Activated CD8-positive, alpha-beta memory T cell treated with anti-CD3 and anti-CD28 coated beads for 36 hours (primary cell): ENCODE measurements around the gene HGFAC. TPM values are rescaled to one million over a fixed set of nuclear protein-coding genes. Genes with fewer than 3 reads are reported as not detected.

Experiments used
- CTCF ChIA-PET: fragments of 350-600 bp; sonication (Branson Sonifier 250); formaldehyde crosslinking; loops from one replicate; lab custom pipeline; 2021; ENCODE audit warnings: antibody characterized with exemption; lab: Charles Lee
- POLR2A ChIA-PET: fragments of 350-600 bp; sonication (Branson Sonifier 250); formaldehyde crosslinking; loops from one replicate; lab custom pipeline; 2021; ENCODE audit warnings: antibody characterized with exemption; lab: Charles Lee
- total RNA-seq, 2 experiments: library from RNA; stranded (reverse); gene quantifications; one replicate each; pipeline ENCODE4 v1.2.3, GENCODE V29; 2021

HGFAC gene
- total RNA-seq, 2 experiments from 2014 or later = not detected

DNA sequence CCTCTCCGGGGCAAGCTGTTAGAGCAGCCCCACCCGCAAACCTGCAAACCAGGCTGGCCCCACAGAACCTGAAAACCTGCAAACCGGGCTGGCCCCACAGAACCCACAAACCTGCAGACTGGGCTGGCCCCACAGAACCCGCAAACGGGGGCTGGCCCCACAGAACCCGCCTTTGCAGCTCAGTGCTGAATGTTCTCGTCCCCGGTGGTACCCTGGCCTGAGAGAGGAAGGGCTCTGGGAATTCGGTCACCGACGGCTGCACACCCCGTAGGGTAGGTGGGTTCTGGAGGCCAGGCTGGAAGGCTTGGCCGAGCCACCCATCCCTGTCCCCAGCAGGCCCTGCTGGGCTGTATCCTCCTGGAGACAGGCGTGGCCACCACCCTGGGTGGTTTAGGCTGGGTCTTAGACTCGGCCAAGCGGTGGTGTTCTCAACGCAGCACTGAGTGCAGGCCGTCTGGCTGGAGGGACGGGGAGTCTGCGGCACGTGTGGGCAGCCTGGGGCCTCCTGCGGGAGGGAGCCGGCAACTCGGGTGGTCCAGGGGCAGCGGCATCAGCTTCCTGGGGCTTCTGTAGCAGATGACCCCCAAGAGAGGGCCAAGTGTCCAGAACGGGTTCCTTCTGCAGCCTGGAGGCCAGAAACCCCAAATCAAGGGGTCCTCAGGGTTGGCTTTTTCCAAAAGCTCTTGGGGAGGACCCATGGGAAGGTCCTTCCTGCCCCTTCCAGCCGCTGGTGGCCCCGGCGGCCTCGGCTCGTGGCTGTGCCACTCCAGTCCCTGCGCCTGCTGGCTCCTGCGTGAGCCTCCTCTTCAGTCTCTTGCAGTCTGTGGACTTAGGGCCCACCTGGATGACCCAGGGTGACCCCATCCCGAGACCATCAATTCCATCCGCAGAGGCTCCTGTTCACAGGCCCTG lies 36.9 kb downstream of the HGFAC start:
- POLR2A ChIA-PET = no interaction called here
- CTCF ChIA-PET = interaction anchor here (0.6 kb wide), 1 partner anchor 402 kb away, joined by 6 read pairs; no protein-coding TSS in a partner anchor

- ChIA-PET POLR2A (no interaction called here), CTCF (interaction anchor here (1.3 to 2.1 kb wide), 3 partner anchors 7 to 399 kb away, joined by 3 to 5 read pairs (median 5); no protein-coding TSS in a partner anchor)
Observed at GRCh38 chr4:3479358-3480101, 37.8 kb downstream of the HGFAC start.

GRCh38 chr4:3480528-3481112 lies 38.9 kb downstream of the HGFAC start:
- ChIA-PET CTCF (interaction anchor here (0.5 to 2.1 kb wide), 8 partner anchors 8 to 398 kb away, joined by 3 to 7 read pairs (median 4); no protein-coding TSS in a partner anchor), POLR2A (no interaction called here)

- ChIA-PET POLR2A (no interaction called here), CTCF (interaction anchor here (0.5 to 2.1 kb wide), 8 partner anchors 9 to 373 kb away, joined by 3 to 7 read pairs (median 4); no protein-coding TSS in a partner anchor)
Observed at GRCh38 chr4:3481113-3481531, 39.4 kb downstream of the HGFAC start.

DNA sequence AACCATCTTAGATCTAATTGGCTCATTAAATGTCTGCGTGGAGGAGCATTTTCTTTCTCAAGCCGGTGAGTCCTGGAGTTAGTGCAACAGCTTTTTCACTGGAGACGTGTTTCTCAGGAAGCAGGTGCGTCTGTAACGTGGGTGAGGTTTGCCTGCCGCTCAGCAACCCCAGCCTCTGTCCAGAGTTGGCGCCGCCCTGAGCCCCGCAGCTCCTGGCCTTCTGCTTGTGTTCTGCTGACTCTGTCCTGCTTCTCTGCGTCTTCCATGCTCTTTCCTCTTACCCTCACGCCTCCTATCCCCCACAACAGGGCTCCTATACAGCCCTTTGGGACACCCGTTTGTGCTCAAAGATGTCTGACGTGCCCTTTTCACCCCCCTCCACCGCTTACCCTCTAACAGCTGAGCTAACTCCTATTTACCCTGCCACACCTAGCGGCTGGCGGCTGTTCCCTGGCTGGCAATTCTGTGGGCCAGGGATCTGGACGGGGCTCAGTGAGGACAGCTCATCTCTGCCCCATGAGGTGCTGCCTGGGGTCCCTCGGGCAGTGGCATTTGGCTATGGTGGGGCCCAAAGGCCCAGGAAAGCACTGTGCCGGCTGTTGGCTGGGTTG lies 40.1 kb downstream of the HGFAC start:
- ChIA-PET POLR2A (no interaction called here), CTCF (interaction anchor here (1.2 to 2.1 kb wide), 3 partner anchors 12 to 136 kb away, joined by 4 to 7 read pairs (median 5); no protein-coding TSS in a partner anchor)

DNA sequence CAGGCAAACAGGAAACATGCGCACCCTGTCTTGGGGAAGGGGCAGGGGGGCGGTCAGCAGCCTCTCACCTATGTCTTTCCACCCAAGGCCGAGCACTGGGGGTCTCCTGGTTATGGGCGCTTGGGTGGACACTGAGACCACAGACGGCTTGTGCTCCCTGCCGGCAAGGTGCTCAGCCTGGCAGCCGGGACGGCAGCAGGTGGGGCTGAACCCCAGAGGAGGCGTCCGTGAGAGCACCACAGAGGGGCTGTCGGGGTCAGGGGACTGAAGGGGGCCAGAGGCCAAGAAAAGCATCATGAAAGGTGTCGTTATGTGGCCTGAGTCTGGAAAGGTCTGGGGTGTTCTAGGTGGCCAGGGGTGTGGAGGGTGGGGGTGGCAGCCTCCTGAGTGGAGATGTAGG lies 40.9 kb downstream of the HGFAC start:
- POLR2A ChIA-PET = no interaction called here
- CTCF ChIA-PET = no interaction called here

- CTCF ChIA-PET = no interaction called here
- POLR2A ChIA-PET = no interaction called here
Observed at GRCh38 chr4:3483471-3483921, 41.7 kb downstream of the HGFAC start.

DNA sequence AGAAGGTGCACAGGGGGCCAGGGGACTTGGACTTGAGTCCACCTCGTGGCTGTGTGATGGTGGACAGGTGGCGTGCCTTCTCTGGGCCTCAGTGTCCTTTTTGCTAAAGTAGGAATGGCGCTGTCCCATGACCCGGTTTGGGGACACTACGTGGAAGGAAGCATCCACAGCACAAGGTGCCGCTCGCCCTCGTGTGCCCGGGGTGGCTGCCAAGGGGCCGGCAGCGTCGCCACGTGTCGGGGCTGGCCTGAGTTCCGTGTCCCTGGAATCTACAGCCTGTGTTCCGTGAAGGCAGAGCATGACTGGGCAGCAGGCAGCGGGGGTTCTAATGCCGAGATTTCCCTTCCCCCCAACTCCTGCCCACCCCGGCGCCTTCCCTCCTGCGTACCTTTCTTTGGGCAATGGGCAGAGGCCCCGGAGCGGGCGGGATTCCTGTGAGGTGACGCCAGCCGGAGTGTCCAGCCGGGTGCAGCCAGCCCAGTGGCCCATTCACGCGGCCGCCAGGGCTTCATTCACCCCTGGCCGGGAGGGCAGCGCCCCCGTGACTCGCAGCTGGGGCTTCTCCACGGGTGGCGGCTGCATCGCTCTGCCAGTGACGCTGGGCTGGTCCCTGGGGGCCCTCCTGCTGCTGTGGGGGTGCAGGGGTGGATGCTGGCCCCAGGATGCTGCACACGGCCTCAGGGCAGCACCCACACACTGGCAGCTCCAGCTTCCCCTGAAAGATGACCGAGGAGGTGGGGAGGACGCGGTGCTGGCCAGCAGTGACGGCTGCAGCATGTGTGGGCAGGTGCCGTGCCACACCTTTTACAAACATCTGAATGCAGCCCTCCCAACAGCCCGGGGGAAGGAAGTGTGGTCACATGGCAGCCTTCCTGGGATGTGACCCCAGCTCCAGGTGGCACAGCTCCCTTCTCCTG lies 42.5 kb downstream of the HGFAC start:
- POLR2A ChIA-PET = no interaction called here
- CTCF ChIA-PET = no interaction called here

GRCh38 chr4:3485011-3485791 lies 43.4 kb downstream of the HGFAC start:
- POLR2A ChIA-PET = no interaction called here
- CTCF ChIA-PET = no interaction called here

DNA sequence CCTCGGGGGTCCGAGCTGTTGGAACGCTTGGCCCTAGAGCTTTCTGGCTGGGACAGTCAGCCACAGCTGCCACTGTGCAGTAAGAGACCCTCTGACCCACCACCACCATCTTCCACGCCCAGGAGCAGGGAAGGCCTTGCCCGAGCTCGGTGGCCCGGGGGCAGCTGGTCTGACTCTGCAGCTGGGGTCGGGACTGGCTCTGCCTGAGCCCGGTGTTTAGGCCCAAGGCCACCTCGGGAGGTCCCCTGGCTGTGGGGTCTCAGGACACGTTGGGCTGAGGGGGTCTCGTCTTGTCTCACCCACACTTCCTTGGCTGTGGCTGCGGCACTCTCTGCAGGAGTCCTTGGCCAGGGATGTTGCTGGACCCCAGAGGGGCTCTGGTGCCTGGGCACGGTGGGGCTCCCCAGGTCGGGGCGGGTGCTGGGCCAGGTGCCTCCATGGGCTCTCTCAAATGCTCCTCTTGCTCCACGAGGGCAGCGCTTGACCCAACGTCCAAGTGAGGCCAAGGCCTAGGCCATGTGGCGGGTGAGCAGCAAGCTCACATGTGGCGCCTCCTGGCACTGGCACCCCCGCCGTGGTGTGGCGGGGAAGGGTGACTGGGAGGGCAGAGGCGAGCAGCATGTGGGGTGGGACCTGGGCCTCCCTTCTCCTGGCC lies 44.2 kb downstream of the HGFAC start:
- ChIA-PET POLR2A (no interaction called here), CTCF (interaction anchor here (0.6 kb wide), 1 partner anchor 12 kb away, joined by 3 read pairs; no protein-coding TSS in a partner anchor)

- ChIA-PET CTCF (no interaction called here), POLR2A (no interaction called here)
Observed at GRCh38 chr4:3486541-3487540, 45.1 kb downstream of the HGFAC start.

- ChIA-PET POLR2A (no interaction called here), CTCF (no interaction called here)
Observed at GRCh38 chr4:3487861-3488260, 46.1 kb downstream of the HGFAC start.

- ChIA-PET CTCF (no interaction called here), POLR2A (no interaction called here)
Observed at GRCh38 chr4:3488820-3489219, 47.1 kb downstream of the HGFAC start.

- ChIA-PET CTCF (no interaction called here), POLR2A (no interaction called here)
Observed at GRCh38 chr4:3489451-3489962, 47.7 kb downstream of the HGFAC start.

- ChIA-PET POLR2A (no interaction called here), CTCF (interaction anchor here (0.6 kb wide), 1 partner anchor 14 kb away, joined by 3 read pairs; no protein-coding TSS in a partner anchor)
Observed at GRCh38 chr4:3491681-3492405, 50.1 kb downstream of the HGFAC start.
